K562 (cell line): ENCODE measurements around the gene DNAJC17. TPM values are rescaled to one million over a fixed set of nuclear protein-coding genes. Genes with fewer than 3 reads are reported as not detected.

Experiments used
- CBX8 ChIP-seq: fragments of 200-600 bp; sonication (generic); IDR thresholded peaks from 2 replicates; pipeline ENCODE4 v1.6.1; 2012; ENCODE audit warnings: borderline replicate concordance, mixed run types, low read depth, mild to moderate bottlenecking, moderate library complexity, mixed read lengths, low read length, control low read depth, inconsistent platforms; ENCODE audit not compliant: poor library complexity, severe bottlenecking; ENCODE audit errors: extremely low read depth
- HMBOX1 ChIP-seq: sonication (generic); IDR thresholded peaks from 2 replicates; pipeline ENCODE4 v1.6.1; 2016
- KAT8 ChIP-seq: fragments of 450-650 bp; IDR thresholded peaks from 2 replicates; pipeline ENCODE4 v1.6.1; 2016; ENCODE audit warnings: low read depth, mild to moderate bottlenecking
- KDM4B ChIP-seq, 2 experiments: fragments of 450-650 bp in 1 of 2; sonication (generic) in 1 of 2; IDR thresholded peaks; 2 replicates each; pipeline ENCODE4 v1.6.1; 2016 to 2017; ENCODE audit warnings: borderline replicate concordance in 2 of 2, antibody characterized with exemption in 1 of 2, low read depth in 1 of 2, mild to moderate bottlenecking in 1 of 2
- MAZ ChIP-seq, 2 experiments: fragments of 450-650 bp in 1 of 2; sonication (generic) in 1 of 2; formaldehyde crosslinking; IDR thresholded peaks in 1 of 2; conservative IDR thresholded peaks in 1 of 2; 2 replicates each; pipeline versions ENCODE4 v1.4.0 to v1.5.0; 2020; ENCODE audit warnings: mild to moderate bottlenecking in 1 of 2, missing genetic modification reagents in 1 of 2
- MBD2 ChIP-seq: sonication (generic); IDR thresholded peaks from 2 replicates; pipeline ENCODE4 v1.6.1; 2016; ENCODE audit warnings: low read depth, borderline replicate concordance
- MCM5 ChIP-seq: fragments of 450-650 bp; IDR thresholded peaks from 2 replicates; pipeline ENCODE4 v1.6.1; 2016; ENCODE audit warnings: low read depth
- NFXL1 ChIP-seq: fragments of 450-650 bp; formaldehyde crosslinking; IDR thresholded peaks from 2 replicates; pipeline ENCODE4 v1.4.0; 2021; ENCODE audit warnings: mild to moderate bottlenecking
- PHF20 ChIP-seq: fragments of 450-650 bp; IDR thresholded peaks from 2 replicates; pipeline ENCODE4 v1.6.1; 2018; ENCODE audit not compliant: partially characterized antibody
- PURB ChIP-seq: sonication (generic); formaldehyde crosslinking; IDR thresholded peaks from 2 replicates; pipeline ENCODE4 v1.9.0; 2021; ENCODE audit warnings: low read depth, mild to moderate bottlenecking, missing genetic modification reagents
- SMARCA4 ChIP-seq: fragments of 450-650 bp; IDR thresholded peaks from 2 replicates; pipeline ENCODE4 v1.6.1; 2016
- TAF1 ChIP-seq: IDR thresholded peaks from 2 replicates; pipeline ENCODE4 v1.6.1; 2011; ENCODE audit warnings: mild to moderate bottlenecking, low read length, moderate library complexity; ENCODE audit not compliant: insufficient read depth, control insufficient read depth, severe bottlenecking; ENCODE audit errors: extremely low read depth
- TBP ChIP-seq: optimal IDR thresholded peaks from 2 replicates; pipeline ENCODE3; 2011; ENCODE audit warnings: low read depth, low read length, improper control_type of control experiment
- ZBTB17 ChIP-seq: fragments of 450-650 bp; formaldehyde crosslinking; IDR thresholded peaks from 2 replicates; pipeline ENCODE4 v1.4.0; 2020; ENCODE audit warnings: mild to moderate bottlenecking
- ZBTB5 ChIP-seq: fragments of 450-650 bp; IDR thresholded peaks from 2 replicates; pipeline ENCODE4 v1.6.1; 2017; ENCODE audit warnings: antibody characterized with exemption
- ZNF165 ChIP-seq: fragments of 250-450 bp; sonication (Bioruptor Pico); IDR thresholded peaks from 2 replicates; pipeline ENCODE4 v1.4.0; 2020; ENCODE audit warnings: borderline replicate concordance
- ZNF609 ChIP-seq: sonication (generic); formaldehyde crosslinking; IDR thresholded peaks from 2 replicates; pipeline ENCODE4 v1.8.1; 2023; ENCODE audit warnings: missing genetic modification reagents, mild to moderate bottlenecking, borderline replicate concordance
- ZNF830 ChIP-seq: fragments of 250-450 bp; sonication (Bioruptor Pico); IDR thresholded peaks from 2 replicates; pipeline ENCODE4 v1.5.0; 2021; ENCODE audit warnings: mild to moderate bottlenecking
- ZSCAN32 ChIP-seq: fragments of 450-650 bp; formaldehyde crosslinking; IDR thresholded peaks from 2 replicates; pipeline ENCODE4 v1.4.0; 2020; ENCODE audit warnings: mild to moderate bottlenecking, moderate library complexity
- polyA plus RNA-seq, 8 experiments: library from polyadenylated mRNA; depleted of rRNA in 4 of 8; stranded (reverse) in 5 of 8; unstranded in 3 of 8; fragments of >200 nt; fragmentation: Nextera tagmentation in 2 of 8; fragmentation: Illumina TruSeq in 1 of 8; extraction: Ambion mirVana in 2 of 8; extraction: Trizol in 1 of 8; gene quantifications; 2 replicates each; pipeline versions ENCODE4 v1.2.1 to v1.2.3, GENCODE V29; 2011 to 2014; ENCODE audit warnings: inconsistent platforms in 1 of 8, missing spikeins in 1 of 8
- total RNA-seq, 7 experiments: library from RNA; depleted of rRNA in 6 of 7; stranded (reverse); fragments of >200 nt in 6 of 7; fragmentation: Illumina TruSeq in 2 of 7; extraction: Trizol in 2 of 7; gene quantifications; 2 replicates each; pipeline versions ENCODE4 v1.2.1 to v1.2.3, GENCODE V29; 2011 to 2021; ENCODE audit warnings: low replicate concordance in 1 of 7

The DNAJC17 gene
- total and polyA plus RNA-seq, 9 of the 15 experiments (the other 6 are each of a cell fraction or from before 2014, with no cell fraction given), result 2.4 to 79.4 (median 44.2) TPM

GRCh38 chr15:40847223-40847961, 40.1 kb upstream of the DNAJC17 start (continued):
- TF ChIP-seq ZNF609 (CRISPR knock-in tag) (no peak), CBX8 (no peak), HMBOX1 (peak; percentile 83; the same call in 1 of the 2 replicates), MBD2 (no peak), SMARCA4 (peak; percentile 12; the same call in 1 of the 2 replicates), PHF20 (no peak), ZNF165 (CRISPR knock-in tag) (no peak), PURB (no peak), NFXL1 (no peak), KAT8 (no peak), TBP (peak; percentile 34), ZBTB17 (CRISPR knock-in tag) (no peak), TAF1 (no peak), ZSCAN32 (CRISPR knock-in tag) (no peak), ZBTB5 (no peak), KDM4B (IDR thresholded peaks at IDR 0.05; ENCODE audit: borderline replicate concordance in 2 of 2, low read depth in 1 of 2) (no peak), MAZ (CRISPR knock-in tag; conservative IDR thresholded peaks at IDR 0.05 in 1 of 2, IDR thresholded peaks at IDR 0.05 in 1 of 2) (peak; percentile 48 to 67; a peak in 3 of 4 replicates), ZNF830 (CRISPR knock-in tag) (no peak), MCM5 (no peak)
